CD8-positive, alpha-beta memory T cell (primary cell): ENCODE measurements around the gene ZNF556. TPM values are rescaled to one million over a fixed set of nuclear protein-coding genes. Genes with fewer than 3 reads are reported as not detected.

Source experiments
- CTCF ChIA-PET: fragments of 350-600 bp; sonication (Branson Sonifier 250); formaldehyde crosslinking; loops from one replicate; lab custom pipeline; 2021; ENCODE audit warnings: antibody characterized with exemption; lab: Charles Lee
- POLR2A ChIA-PET: fragments of 350-600 bp; sonication (Branson Sonifier 250); formaldehyde crosslinking; loops from one replicate; lab custom pipeline; 2021; ENCODE audit warnings: antibody characterized with exemption; lab: Charles Lee
- DNase-seq, 5 donors: peaks; one replicate each; pipeline versions ENCODE4 v3.0.0 to v3.0.0-alpha.2; 2020 to 2022; ENCODE audit warnings: mixed read lengths in 1 of 5
- H3K27ac ChIP-seq: one replicate; pipeline ENCODE4 v1.7.0; 2013; ENCODE audit warnings: low read depth, mild to moderate bottlenecking, low read length, moderate library complexity
- H3K27me3 ChIP-seq: 2 replicates; pipeline ENCODE4 v1.7.0; 2013; ENCODE audit warnings: low read length, mild to moderate bottlenecking; ENCODE audit not compliant: insufficient read depth, poor library complexity, severe bottlenecking
- H3K36me3 ChIP-seq: 2 replicates; pipeline ENCODE4 v1.7.0; 2013; ENCODE audit warnings: mild to moderate bottlenecking, low read length, moderate library complexity; ENCODE audit not compliant: insufficient read depth
- H3K4me1 ChIP-seq: 2 replicates; pipeline ENCODE4 v1.7.0; 2013; ENCODE audit warnings: mild to moderate bottlenecking, low read length, moderate library complexity; ENCODE audit not compliant: insufficient read depth
- H3K4me3 ChIP-seq: 2 replicates; pipeline ENCODE4 v1.7.0; 2013; ENCODE audit warnings: mild to moderate bottlenecking, low read length
- H3K9me3 ChIP-seq: 2 replicates; pipeline ENCODE4 v1.7.0; 2013; ENCODE audit warnings: mild to moderate bottlenecking, low read length
- H3K27ac Mint-ChIP-seq, 8 donors: one replicate each; pipeline ENCODE4 v1.8.0; 2020 to 2021; ENCODE audit warnings: mixed read lengths in 8 of 8, mild to moderate bottlenecking in 6 of 8, inconsistent platforms in 3 of 8, moderate library complexity in 3 of 8
- H3K27me3 Mint-ChIP-seq, 2 donors: one replicate each; pipeline ENCODE4 v1.8.0; 2020 to 2021; ENCODE audit warnings: mixed read lengths in 2 of 2, mild to moderate bottlenecking in 1 of 2, moderate library complexity in 1 of 2
- H3K36me3 Mint-ChIP-seq, 3 donors: one replicate each; pipeline ENCODE4 v1.8.0; 2020 to 2021; ENCODE audit warnings: mixed read lengths in 3 of 3, inconsistent platforms in 1 of 3, mild to moderate bottlenecking in 1 of 3
- H3K4me1 Mint-ChIP-seq, 3 donors: one replicate each; pipeline ENCODE4 v1.8.0; 2020 to 2021; ENCODE audit warnings: mixed read lengths in 3 of 3, inconsistent platforms in 1 of 3, mild to moderate bottlenecking in 1 of 3
- H3K4me3 Mint-ChIP-seq, 7 donors: one replicate each; pipeline ENCODE4 v1.8.0; 2020 to 2021; ENCODE audit warnings: mixed read lengths in 7 of 7, mild to moderate bottlenecking in 6 of 7, moderate library complexity in 4 of 7, inconsistent platforms in 2 of 7
- H3K9me3 Mint-ChIP-seq, 5 donors: one replicate each; pipeline ENCODE4 v1.8.0; 2020 to 2022; ENCODE audit warnings: mixed read lengths in 5 of 5, mild to moderate bottlenecking in 3 of 5, moderate library complexity in 2 of 5, inconsistent platforms in 1 of 5
- polyA plus RNA-seq: library from polyadenylated mRNA; unstranded; fragments of 300-500 nt; fragmentation: Illumina TruSeq; gene quantifications from one replicate; pipeline ENCODE4 v1.2.3, GENCODE V29; 2021
- total RNA-seq, 2 experiments: library from RNA; stranded (reverse); gene quantifications; one replicate each; pipeline ENCODE4 v1.2.3, GENCODE V29; 2021

ZNF556 gene
- not detected for total RNA-seq
- not detected for polyA plus RNA-seq

DNA sequence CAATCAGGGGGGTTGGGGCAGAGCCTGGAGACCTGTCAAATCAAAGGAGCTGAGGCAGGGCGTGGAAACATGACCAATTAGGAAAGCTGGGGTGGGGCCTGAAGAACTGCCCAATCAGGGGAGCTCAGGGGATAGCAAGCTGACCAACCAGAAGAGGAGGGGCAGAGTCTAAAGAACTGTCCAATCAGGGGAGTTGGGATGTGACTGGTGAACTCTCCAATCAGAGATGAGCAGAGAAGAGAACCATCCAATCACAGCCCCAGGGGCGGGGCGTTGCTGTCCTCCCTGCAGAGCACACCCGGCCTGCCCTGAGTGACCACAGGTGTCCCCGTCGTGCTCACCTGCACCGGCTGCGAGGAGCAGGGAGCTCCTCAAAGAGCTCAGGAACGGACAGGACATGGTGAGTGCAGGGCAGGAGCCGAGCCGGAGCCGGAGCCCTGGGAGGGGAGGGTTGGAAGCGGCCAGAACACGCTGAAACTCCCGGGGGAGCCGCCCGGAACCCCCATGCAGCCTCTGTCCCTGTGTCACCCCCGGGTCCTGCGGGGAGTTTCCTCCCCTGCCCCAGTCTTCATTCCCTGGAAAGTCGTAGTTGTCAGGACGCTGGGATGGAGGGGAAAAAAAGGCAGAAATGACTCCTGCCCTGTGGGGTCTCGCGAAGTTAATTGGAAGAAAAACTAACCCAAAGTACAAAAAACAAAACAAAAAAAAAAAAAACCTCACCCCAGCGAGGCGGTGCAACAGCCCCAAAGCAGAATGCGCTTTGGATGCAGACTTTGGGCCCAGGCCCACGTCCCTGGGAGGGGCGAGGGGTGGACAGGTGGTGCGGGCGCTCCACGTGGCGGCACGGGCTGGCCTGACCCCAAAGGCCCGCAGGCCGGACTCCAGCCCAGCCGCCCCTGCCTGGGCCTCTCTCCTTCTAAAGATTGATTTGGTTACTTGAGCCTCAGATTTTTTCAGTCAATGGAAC, at the start of gene ZNF556:
Gene ZNF556 (plus strand): TSS at position 311 of the 967 bp plus-strand sequence. CDS start 87 bp downstream, at position 398.
- peaks cover 0 to 5% (median 3%) of the 10 kb centered on the region in 3 donors for H3K4me1 Mint-ChIP-seq
- H3K36me3 ChIP-seq = no peaks in the 10 kb centered on the region
- no peaks in the 10 kb centered on the region for H3K9me3 Mint-ChIP-seq
- POLR2A ChIA-PET = no interaction called here
- H3K27ac ChIP-seq = no peak within 1 kb of the TSS
- no peak for DNase-seq
- no peaks in the 10 kb centered on the region for H3K27me3 ChIP-seq
- no peaks in the 10 kb centered on the region for H3K36me3 Mint-ChIP-seq
- no peak within 1 kb of the TSS for H3K4me3 ChIP-seq
- H3K27ac Mint-ChIP-seq = no peak within 1 kb of the TSS
- H3K27me3 Mint-ChIP-seq = peaks cover 1 to 14% of the 10 kb centered on the region in 2 donors
- no peaks in the 10 kb centered on the region for H3K4me1 ChIP-seq
- no peaks in the 10 kb centered on the region for H3K9me3 ChIP-seq
- CTCF ChIA-PET = interaction anchor here (0.9 to 1.4 kb wide), 3 partner anchors 24 to 219 kb away, joined by 3 to 5 read pairs (median 3); partner anchors contain the start of gene ZNF554
- H3K4me3 Mint-ChIP-seq = no peak within 1 kb of the TSS

DNA sequence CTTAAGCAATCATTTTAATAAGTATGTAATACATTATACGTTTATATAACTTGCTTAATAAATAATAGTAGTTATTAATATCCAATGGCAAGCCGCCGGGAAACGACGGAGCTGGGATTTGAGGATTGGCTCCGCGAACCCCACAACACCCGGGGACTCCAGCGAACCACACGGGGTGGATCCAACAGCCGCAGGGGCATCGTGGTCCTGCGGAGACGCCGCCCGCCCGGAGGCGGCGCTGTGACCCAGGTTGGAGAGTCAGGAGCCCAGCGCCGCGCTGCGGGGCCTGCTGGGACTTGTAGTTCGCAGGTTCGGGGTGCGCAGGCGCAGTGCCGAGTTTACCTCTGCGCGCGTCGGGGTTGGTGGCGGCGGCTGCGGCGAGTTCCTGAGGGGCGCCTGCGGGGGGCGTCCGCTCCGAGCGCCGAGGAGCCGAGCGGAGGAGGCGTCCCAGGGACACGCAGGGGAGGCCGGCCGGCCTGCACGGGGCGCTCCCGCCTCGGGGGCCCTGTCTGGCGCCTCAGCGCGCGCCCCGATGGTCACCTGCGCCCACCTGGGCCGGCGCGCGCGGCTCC, 47.5 kb upstream of the ZNF556 start, which contains the start of gene ZNF554:
Gene ZNF554 (plus strand): TSS at position 329 of the 572 bp plus-strand sequence. CDS start 204 bp downstream, at position 533.
- peaks cover 0 to 7% (median 3%) of the 10 kb centered on the region in 3 donors for H3K36me3 Mint-ChIP-seq
- Histone ChIP-seq H3K27ac (peak within 1 kb of the TSS; percentile 57), H3K4me1 (no peaks in the 10 kb centered on the region), H3K9me3 (no peaks in the 10 kb centered on the region), H3K4me3 (peak within 1 kb of the TSS; percentile 66), H3K36me3 (no peaks in the 10 kb centered on the region), H3K27me3 (no peaks in the 10 kb centered on the region)
- CTCF ChIA-PET = interaction anchor here (0.7 to 1.8 kb wide), 6 partner anchors 14 to 171 kb away, joined by 3 to 11 read pairs (median 3); no protein-coding TSS in a partner anchor
- peaks cover 6 to 18% (median 7%) of the 10 kb centered on the region in 3 donors for H3K4me1 Mint-ChIP-seq
- H3K4me3 Mint-ChIP-seq = peak within 1 kb of the TSS; percentile 82 to 95 (median 84)
- POLR2A ChIA-PET = interaction anchor here (0.5 to 1.0 kb wide), 4 partner anchors 21 to 184 kb away, joined by 3 to 4 read pairs (median 3); partner anchors contain the start of genes SLC39A3 and ZNF555
- H3K27ac Mint-ChIP-seq = peak within 1 kb of the TSS in 5 of 8 donors; percentile 17 to 83 (median 56)
- peak; percentile 97 to 99 (median 98) for DNase-seq
- H3K27me3 Mint-ChIP-seq = no peaks in the 10 kb centered on the region
- no peaks in the 10 kb centered on the region for H3K9me3 Mint-ChIP-seq

DNA sequence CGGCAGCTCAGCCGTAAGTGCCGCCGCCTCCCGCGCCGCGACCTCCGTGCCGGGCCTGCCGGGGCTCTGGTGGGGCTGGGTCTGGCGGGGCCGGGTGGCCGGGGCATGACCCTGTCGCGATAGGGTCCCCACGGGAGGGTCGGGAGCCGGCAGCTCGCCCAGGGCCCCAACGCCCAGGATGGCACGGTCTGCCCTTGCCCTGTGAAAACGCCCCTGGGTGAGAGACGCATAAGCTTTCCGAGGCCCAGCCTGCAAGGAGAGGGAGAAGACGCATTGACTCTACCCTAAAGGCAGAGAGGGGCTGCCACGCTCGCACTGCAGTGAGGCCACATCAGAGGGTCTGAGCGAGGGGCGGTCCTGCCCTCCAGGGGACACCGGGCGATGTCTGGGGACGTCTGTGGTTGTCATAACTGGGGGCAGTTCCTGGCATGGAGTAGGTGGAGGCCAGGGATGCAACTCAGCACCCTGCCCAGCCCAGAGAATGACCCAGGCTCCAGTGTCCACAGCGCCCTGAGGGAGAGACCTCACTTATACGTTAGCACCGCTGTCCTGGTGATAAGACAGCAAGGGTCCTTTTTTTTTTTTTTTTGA, 46.9 kb upstream of the ZNF556 start:
- Mint-ChIP-seq H3K4me1 (peaks cover 6 to 18% (median 7%) of the 10 kb centered on the region in 3 donors), H3K36me3 (peaks cover 0 to 7% (median 4%) of the 10 kb centered on the region in 3 donors), H3K27ac (peak overlapping the region in 5 of 8 donors; percentile 17 to 83 (median 54)), H3K4me3 (peak overlapping the region; percentile 82 to 92 (median 84)), H3K27me3 (no peaks in the 10 kb centered on the region), H3K9me3 (no peaks in the 10 kb centered on the region)
- Histone ChIP-seq H3K27ac (peak overlapping the region; percentile 57), H3K4me3 (peak overlapping the region; percentile 66), H3K36me3 (no peaks in the 10 kb centered on the region), H3K9me3 (no peaks in the 10 kb centered on the region), H3K4me1 (no peaks in the 10 kb centered on the region), H3K27me3 (no peaks in the 10 kb centered on the region)
- CTCF ChIA-PET = interaction anchor here (1.1 to 1.8 kb wide), 4 partner anchors 14 to 172 kb away, joined by 3 to 11 read pairs (median 4); no protein-coding TSS in a partner anchor
- DNase-seq = no peak
- POLR2A ChIA-PET = interaction anchor here (0.5 to 1.0 kb wide), 3 partner anchors 21 to 879 kb away, joined by 3 to 6 read pairs (median 3); partner anchors contain the start of gene ZNF555

DNA sequence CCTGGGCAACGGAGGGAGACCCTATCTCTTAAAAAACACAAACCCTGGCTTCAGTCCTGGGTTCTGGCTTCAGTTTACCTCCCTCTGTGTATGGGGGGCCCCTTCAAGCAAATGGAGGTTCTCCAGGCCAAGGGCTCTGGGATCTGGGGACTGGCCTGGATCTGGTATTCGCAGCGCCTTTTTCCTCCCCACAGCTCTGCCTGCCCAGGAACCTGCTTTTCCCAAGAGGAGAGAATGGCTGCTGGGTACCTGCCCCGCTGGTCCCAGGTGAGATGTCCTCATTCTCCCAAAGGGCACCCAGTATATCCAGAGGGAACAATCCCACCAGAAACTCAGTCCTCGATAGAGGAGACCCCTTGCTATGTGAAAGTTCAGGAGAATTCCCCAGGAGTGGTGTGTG, 44.3 kb upstream of the ZNF556 start:
- Histone ChIP-seq H3K9me3 (no peaks in the 10 kb centered on the region), H3K4me1 (no peaks in the 10 kb centered on the region), H3K27me3 (no peaks in the 10 kb centered on the region), H3K36me3 (no peaks in the 10 kb centered on the region), H3K4me3 (no peak overlapping the region), H3K27ac (no peak overlapping the region)
- ChIA-PET POLR2A (no interaction called here), CTCF (interaction anchor here (1.4 kb wide), 1 partner anchor 18 kb away, joined by 4 read pairs; the partner anchor contains the start of gene ZNF555)
- Mint-ChIP-seq H3K9me3 (no peaks in the 10 kb centered on the region), H3K27me3 (no peaks in the 10 kb centered on the region), H3K27ac (no peak overlapping the region), H3K36me3 (peaks cover 4 to 13% (median 11%) of the 10 kb centered on the region in 3 donors), H3K4me1 (peaks cover 6 to 18% (median 7%) of the 10 kb centered on the region in 3 donors), H3K4me3 (peak overlapping the region in 1 of 7 donors; percentile 13)
- DNase-seq = no peak

DNA sequence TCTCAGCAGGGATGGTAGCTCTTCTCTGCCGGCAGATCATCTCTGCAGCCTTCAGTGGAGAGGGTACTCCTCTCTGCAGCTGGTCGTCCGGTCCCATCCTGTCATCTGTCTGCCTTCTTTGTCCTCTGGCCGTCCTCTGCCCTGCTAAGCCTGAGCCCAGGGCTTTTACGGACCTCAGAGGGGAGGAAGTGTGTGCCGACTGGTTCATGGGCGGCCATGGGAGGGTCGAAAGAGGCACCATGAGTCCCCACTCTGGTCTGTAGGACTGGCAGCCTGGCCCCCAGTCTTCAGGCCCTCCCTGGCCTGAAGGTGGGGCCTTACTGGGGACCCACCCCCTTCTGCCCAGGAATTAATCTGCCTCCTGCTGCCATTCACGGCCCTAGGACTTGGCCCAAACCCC, 43.5 kb upstream of the ZNF556 start:
- Mint-ChIP-seq H3K4me3 (peak overlapping the region in 1 of 7 donors; percentile 41), H3K27ac (peak overlapping the region in 2 of 8 donors; percentile 21 to 77), H3K4me1 (peaks cover 6 to 18% (median 7%) of the 10 kb centered on the region in 3 donors), H3K27me3 (no peaks in the 10 kb centered on the region), H3K36me3 (peaks cover 12 to 19% (median 12%) of the 10 kb centered on the region in 3 donors), H3K9me3 (no peaks in the 10 kb centered on the region)
- ChIA-PET POLR2A (no interaction called here), CTCF (interaction anchor here (1.4 kb wide), 1 partner anchor 18 kb away, joined by 4 read pairs; the partner anchor contains the start of gene ZNF555)
- Histone ChIP-seq H3K27ac (no peak overlapping the region), H3K9me3 (no peaks in the 10 kb centered on the region), H3K4me1 (no peaks in the 10 kb centered on the region), H3K4me3 (no peak overlapping the region), H3K36me3 (no peaks in the 10 kb centered on the region), H3K27me3 (no peaks in the 10 kb centered on the region)
- no peak for DNase-seq

DNA sequence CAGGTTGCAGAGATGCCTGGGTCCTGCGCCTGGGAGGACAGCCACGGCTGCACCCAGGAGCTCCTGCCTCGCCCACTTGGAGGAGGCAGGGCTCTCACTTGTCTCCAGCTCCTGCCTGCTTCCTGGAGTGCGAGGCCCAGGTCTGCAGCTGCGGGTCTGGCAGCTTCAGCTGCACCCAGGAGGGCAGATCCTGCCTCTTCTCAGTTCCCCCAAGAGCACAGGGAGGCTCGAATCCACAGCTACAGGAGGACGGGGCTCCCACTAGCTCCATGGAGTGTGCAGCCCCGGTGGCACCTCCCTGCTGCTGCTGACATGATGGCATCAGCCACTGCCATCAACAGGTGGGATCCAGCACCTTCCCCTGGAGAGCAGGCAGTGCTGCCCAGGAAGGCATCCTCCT, 43.0 kb upstream of the ZNF556 start:
- Mint-ChIP-seq H3K4me3 (peak overlapping the region in 2 of 7 donors; percentile 40 to 54), H3K27me3 (no peaks in the 10 kb centered on the region), H3K9me3 (no peaks in the 10 kb centered on the region), H3K36me3 (peaks cover 12 to 19% (median 14%) of the 10 kb centered on the region in 3 donors), H3K4me1 (peaks cover 6 to 18% (median 7%) of the 10 kb centered on the region in 3 donors), H3K27ac (no peak overlapping the region)
- Histone ChIP-seq H3K27ac (no peak overlapping the region), H3K4me3 (no peak overlapping the region), H3K27me3 (no peaks in the 10 kb centered on the region), H3K9me3 (no peaks in the 10 kb centered on the region), H3K4me1 (no peaks in the 10 kb centered on the region), H3K36me3 (no peaks in the 10 kb centered on the region)
- DNase-seq = no peak
- ChIA-PET POLR2A (no interaction called here), CTCF (no interaction called here)

DNA sequence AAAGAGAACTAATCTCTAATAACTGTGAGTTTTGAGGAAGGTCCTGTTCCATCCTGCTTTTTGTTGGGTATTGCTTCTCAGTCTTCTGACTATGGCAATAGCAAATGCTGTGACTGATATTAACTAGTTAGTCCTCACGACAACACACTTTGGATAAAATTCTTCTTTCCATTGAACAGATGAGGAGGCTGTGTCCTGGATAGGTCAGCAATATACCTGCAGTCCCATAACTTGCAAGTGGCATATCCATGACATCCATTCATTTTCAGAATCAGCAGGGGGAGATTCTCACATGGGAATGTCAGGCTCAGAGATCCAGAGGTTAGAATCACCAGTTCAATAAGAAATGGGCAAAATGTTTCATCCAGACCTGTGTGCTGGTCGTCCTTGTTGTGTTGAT, 40.1 kb upstream of the ZNF556 start:
- H3K4me3 Mint-ChIP-seq = no peak overlapping the region
- CTCF ChIA-PET = no interaction called here
- POLR2A ChIA-PET = no interaction called here
- no peaks in the 10 kb centered on the region for H3K4me1 ChIP-seq
- H3K36me3 Mint-ChIP-seq = peaks cover 14 to 23% (median 19%) of the 10 kb centered on the region in 3 donors
- H3K9me3 ChIP-seq = peaks cover under 1% of the 10 kb centered on the region
- H3K27ac Mint-ChIP-seq = no peak overlapping the region
- H3K27me3 ChIP-seq = no peaks in the 10 kb centered on the region
- H3K27ac ChIP-seq = no peak overlapping the region
- H3K36me3 ChIP-seq = no peaks in the 10 kb centered on the region
- H3K4me3 ChIP-seq = no peak overlapping the region
- H3K9me3 Mint-ChIP-seq = peaks cover 0 to 8% (median 2%) of the 10 kb centered on the region in 5 donors
- peaks cover 0 to 3% (median 3%) of the 10 kb centered on the region in 3 donors for H3K4me1 Mint-ChIP-seq
- no peak for DNase-seq
- H3K27me3 Mint-ChIP-seq = no peaks in the 10 kb centered on the region
